K562 (cell line): ENCODE data around the gene BRF1. TPM values are rescaled to one million over a fixed set of nuclear protein-coding genes. Genes with fewer than 3 reads are reported as not detected.

ENCODE experiments used
- ATAC-seq: fragments of 200-7000 bp; cut with Tn5 transposase; 3 replicates; pipeline ENCODE4 v1.9.1; 2020; ENCODE audit warnings: moderate library complexity
- BruUV-seq: library from RNA; stranded (reverse); fragments of 400-500 nt; replicated peaks from 2 replicates; lab custom pipeline; 2021; lab: Mats Ljungman, UMichigan
- CTCF ChIA-PET: fragments of 300-600 bp; formaldehyde crosslinking; extraction: SDS; loops from one replicate; lab custom pipeline; 2021; ENCODE audit warnings: low intra/inter-chr PET ratio; lab: Yijun Ruan, JAX
- POLR2A ChIA-PET: fragments of 300-600, 350-650 bp; sonication (Branson Sonifier 250); formaldehyde crosslinking; extraction: SDS; loops from one replicate; lab custom pipeline; 2021; ENCODE audit warnings: antibody characterized with exemption, inconsistent platforms; lab: Yijun Ruan, JAX
- DNase-seq, 4 experiments: peaks; one replicate each; pipeline versions ENCODE4 v3.0.0 to v3.0.0-alpha.2; 2011 to 2018; ENCODE audit warnings: low spot score in 3 of 4, mixed read lengths in 3 of 4; ENCODE audit errors: extremely low read depth in 1 of 4
- FAIRE-seq: peaks from 2 replicates; lab custom pipeline; 2011; peaks lifted over from hg19 to GRCh38; lab: Jason Lieb, UNC
- H2AFZ ChIP-seq: 2 replicates; pipeline ENCODE4 v1.6.0; 2011; ENCODE audit warnings: low read depth, low read length, control low read depth, inconsistent platforms
- H3K27ac ChIP-seq: fragments of 200-600 bp; 3 replicates; pipeline ENCODE4 v1.8.0; 2011; ENCODE audit warnings: low read depth, mild to moderate bottlenecking, control low read depth, inconsistent platforms, low read length, moderate library complexity, mixed read lengths; ENCODE audit errors: extremely low read depth
- H3K27me3 ChIP-seq, 2 experiments: fragments of 300-600 bp in 1 of 2; 2 replicates in 1 of 2; 3 replicates in 1 of 2; pipeline versions ENCODE4 v1.6.0 to v1.8.0; 2011; ENCODE audit warnings: inconsistent platforms in 2 of 2, low read length in 2 of 2, mild to moderate bottlenecking in 1 of 2, mixed read lengths in 1 of 2, moderate library complexity in 1 of 2; ENCODE audit not compliant: control insufficient read depth in 2 of 2, insufficient read depth in 2 of 2
- H3K36me3 ChIP-seq: fragments of 300-600 bp; 3 replicates; pipeline ENCODE4 v1.8.0; 2011; ENCODE audit warnings: mild to moderate bottlenecking, low read length, inconsistent platforms; ENCODE audit not compliant: control insufficient read depth, insufficient read depth
- H3K4me1 ChIP-seq, 2 experiments: fragments of 200-600 bp in 1 of 2; replicated peaks in 1 of 2; 2 replicates in 1 of 2; 3 replicates in 1 of 2; pipeline versions ENCODE4 v1.5.1 to v1.8.0; 2011; ENCODE audit warnings: inconsistent platforms in 2 of 2, low read length in 2 of 2, mild to moderate bottlenecking in 1 of 2, mixed read lengths in 1 of 2, moderate library complexity in 1 of 2; ENCODE audit not compliant: control insufficient read depth in 2 of 2, insufficient read depth in 2 of 2
- H3K4me2 ChIP-seq: 2 replicates; pipeline ENCODE4 v1.6.1; 2011; ENCODE audit warnings: low read length, control low read depth, inconsistent platforms, mixed read lengths; ENCODE audit not compliant: insufficient read depth
- H3K4me3 ChIP-seq: fragments of 200-600 bp; sonication (generic), shearing (Covaris generic); 2 replicates; pipeline ENCODE4 v1.5.1; 2016; ENCODE audit warnings: control low read depth, inconsistent platforms
- H3K79me2 ChIP-seq: fragments of 200-600 bp; 3 replicates; pipeline ENCODE4 v1.8.0; 2011; ENCODE audit warnings: low read length, inconsistent platforms; ENCODE audit not compliant: control insufficient read depth, insufficient read depth
- H3K9ac ChIP-seq, 2 experiments: 2 replicates each; pipeline versions ENCODE4 v1.6.0 to v1.6.1; 2011; ENCODE audit warnings: low read depth in 2 of 2, low read length in 2 of 2, control low read depth in 1 of 2, inconsistent platforms in 1 of 2, mild to moderate bottlenecking in 1 of 2, mixed read lengths in 1 of 2; ENCODE audit not compliant: insufficient read depth in 1 of 2
- H3K9me1 ChIP-seq: one replicate; pipeline ENCODE4 v1.6.0; 2011; ENCODE audit warnings: inconsistent platforms, mild to moderate bottlenecking, low read length, moderate library complexity; ENCODE audit not compliant: control insufficient read depth, insufficient read depth
- H3K9me3 ChIP-seq: replicated peaks from 2 replicates; pipeline ENCODE4 v1.5.1; 2011; ENCODE audit warnings: low read depth, low read length, inconsistent platforms; ENCODE audit not compliant: control insufficient read depth, insufficient read depth
- H4K20me1 ChIP-seq: replicated peaks from 2 replicates; pipeline ENCODE4 v1.6.1; 2011; ENCODE audit warnings: low read length, inconsistent platforms, mixed read lengths; ENCODE audit not compliant: control insufficient read depth, insufficient read depth
- BCL6 ChIP-seq: fragments of 250-450 bp; sonication (Bioruptor Pico); IDR thresholded peaks from 2 replicates; pipeline ENCODE4 v1.4.0; 2020
- CEBPG ChIP-seq, 3 experiments: fragments of 200-800 bp in 1 of 3; sonication (Bioruptor generic) in 1 of 3; sonication (generic) in 1 of 3; formaldehyde crosslinking in 1 of 3; IDR thresholded peaks in 2 of 3; conservative IDR thresholded peaks in 1 of 3; 2 replicates each; pipeline versions ENCODE4 v1.6.1 to v1.8.0; 2016 to 2022; ENCODE audit warnings: missing compliant biosample characterization in 2 of 3, missing genetic modification characterization in 2 of 3, mild to moderate bottlenecking in 1 of 3, missing genetic modification reagents in 1 of 3
- ETV5 ChIP-seq: sonication (generic); formaldehyde crosslinking; IDR thresholded peaks from 2 replicates; pipeline ENCODE4 v1.4.0; 2020; ENCODE audit warnings: low read depth, mild to moderate bottlenecking, missing genetic modification reagents
- GATA2 ChIP-seq: sonication (generic); formaldehyde crosslinking; IDR thresholded peaks from 2 replicates; pipeline ENCODE4 v1.4.0; 2020; ENCODE audit warnings: mild to moderate bottlenecking, missing genetic modification reagents
- HNRNPLL ChIP-seq: fragments of 200-400 bp; formaldehyde crosslinking; IDR thresholded peaks from 2 replicates; pipeline ENCODE4 v1.6.1; 2017; ENCODE audit warnings: low read length, low read depth, mild to moderate bottlenecking; ENCODE audit not compliant: poor library complexity, severe bottlenecking
- MCM2 ChIP-seq: fragments of 450-650 bp; IDR thresholded peaks from 2 replicates; pipeline ENCODE4 v1.6.1; 2017; ENCODE audit warnings: low read depth, mild to moderate bottlenecking
- MTA2 ChIP-seq: fragments of 450-650 bp; IDR thresholded peaks from 2 replicates; pipeline ENCODE4 v1.6.1; 2016; ENCODE audit warnings: low read depth
- NBN ChIP-seq: fragments of 450-650 bp; IDR thresholded peaks from 2 replicates; pipeline ENCODE4 v1.6.1; 2016; ENCODE audit warnings: low read depth, mild to moderate bottlenecking
- NR2C1 ChIP-seq, 2 experiments: fragments of 450-650 bp; IDR thresholded peaks; 2 replicates each; pipeline ENCODE4 v1.6.1; 2017; ENCODE audit warnings: mild to moderate bottlenecking in 2 of 2, antibody characterized with exemption in 1 of 2, inconsistent platforms in 1 of 2, missing compliant biosample characterization in 1 of 2, missing genetic modification characterization in 1 of 2
- RBFOX2 ChIP-seq: fragments of 200-400 bp; formaldehyde crosslinking; IDR thresholded peaks from 2 replicates; pipeline ENCODE4 v1.6.1; 2017; ENCODE audit warnings: low read depth, mild to moderate bottlenecking, low read length, moderate library complexity
- RFX1 ChIP-seq: fragments of 450-650 bp; IDR thresholded peaks from 2 replicates; pipeline ENCODE4 v1.6.1; 2016; ENCODE audit warnings: mild to moderate bottlenecking, moderate library complexity
- STAG1 ChIP-seq: sonication (generic); formaldehyde crosslinking; IDR thresholded peaks from 2 replicates; pipeline ENCODE4 v1.5.0; 2020; ENCODE audit warnings: missing genetic modification reagents, borderline replicate concordance
- TCFL5 ChIP-seq: fragments of 250-450 bp; sonication (Bioruptor Pico); conservative IDR thresholded peaks from 2 replicates; pipeline ENCODE4 v1.6.1; 2021; ENCODE audit warnings: mild to moderate bottlenecking, moderate library complexity, matching md5 sums
- TSC22D4 ChIP-seq: fragments of 450-650 bp; IDR thresholded peaks from 2 replicates; pipeline ENCODE4 v1.6.1; 2016; ENCODE audit warnings: missing genetic modification characterization, missing biosample characterization, control low read depth
- ZC3H8 ChIP-seq: fragments of 450-650 bp; IDR thresholded peaks from 2 replicates; pipeline ENCODE4 v1.6.1; 2017
- ZNF274 ChIP-seq: IDR thresholded peaks from 2 replicates; pipeline ENCODE4 v1.6.1; 2011; ENCODE audit warnings: low read depth, mild to moderate bottlenecking, low read length, moderate library complexity, borderline replicate concordance
- WGBS: fragments of 100-300 bp; shearing (Covaris generic); methylation state at CpG from one replicate; pipeline ENCODE4 v1.1.6; 2016; ENCODE audit warnings: low coverage, mixed read lengths; ENCODE audit not compliant: insufficient coverage; ENCODE audit errors: missing lambda C conversion rate; 5-methylcytosine and 5-hydroxymethylcytosine counted together
- in situ Hi-C: fragments of 300-500 bp; cut with MboI; formaldehyde crosslinking; loops from 4 replicates; pipeline ENCODE4 v1.15.0; 2018; ENCODE audit warnings: inconsistent platforms, mixed read lengths
- intact Hi-C: fragments of 100-400 bp; cut with micrococcal nuclease; formaldehyde crosslinking; loops from 2 replicates; pipeline ENCODE4 v1.14.2; 2022
- polyA plus RNA-seq, 8 experiments: library from polyadenylated mRNA; depleted of rRNA in 4 of 8; stranded (reverse) in 5 of 8; unstranded in 3 of 8; fragments of >200 nt; fragmentation: Nextera tagmentation in 2 of 8; fragmentation: Illumina TruSeq in 1 of 8; extraction: Ambion mirVana in 2 of 8; extraction: Trizol in 1 of 8; gene quantifications; 2 replicates each; pipeline versions ENCODE4 v1.2.1 to v1.2.3, GENCODE V29; 2011 to 2014; ENCODE audit warnings: inconsistent platforms in 1 of 8, missing spikeins in 1 of 8
- total RNA-seq, 7 experiments: library from RNA; depleted of rRNA in 6 of 7; stranded (reverse); fragments of >200 nt in 6 of 7; fragmentation: Illumina TruSeq in 2 of 7; extraction: Trizol in 2 of 7; gene quantifications; 2 replicates each; pipeline versions ENCODE4 v1.2.1 to v1.2.3, GENCODE V29; 2011 to 2021; ENCODE audit warnings: low replicate concordance in 1 of 7
- TF ChIP-seq, protein P1 (sequence below): fragments of 250-450 bp; sonication (Bioruptor Pico); IDR thresholded peaks from 2 replicates; pipeline ENCODE4 v1.5.0; 2020; ENCODE audit warnings: mild to moderate bottlenecking

Gene BRF1
- total and polyA plus RNA-seq, 9 of the 15 experiments (the other 6 are each of a cell fraction or from before 2014, with no cell fraction given) = 0.14 to 24.6 (median 8.2) TPM

DNA sequence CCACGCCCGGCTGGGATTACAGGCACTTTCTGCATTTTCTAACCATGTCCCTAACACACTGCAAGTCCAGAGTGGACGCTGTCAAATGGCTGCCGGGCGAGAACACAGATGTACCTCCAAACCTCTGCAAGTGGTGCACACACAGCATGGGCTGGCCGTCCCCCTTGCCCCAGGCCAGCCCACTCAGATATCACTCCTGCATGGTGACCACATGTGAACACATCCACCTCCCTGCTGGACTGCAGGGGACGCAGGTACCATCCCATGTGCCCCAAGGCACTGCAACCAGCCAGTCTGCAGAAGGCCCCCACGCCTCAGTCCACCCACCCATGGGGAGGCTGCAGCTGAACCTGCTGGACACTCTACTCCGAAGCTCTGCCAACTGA lies 14.0 kb downstream of the BRF1 start:
- 96% methylated on average over 4 of the region's 9 CpGs for WGBS
- Histone ChIP-seq H3K79me2 (peaks cover 9% of the 10 kb centered on the region), H3K36me3 (no peaks in the 10 kb centered on the region), H3K9ac (peak overlapping the region in 1 of 2 experiments; percentile 26; a peak in 1 of 4 replicates)
- in situ Hi-C loops = loop anchor here (10.0 kb wide), 1 partner anchor 192 kb away; no protein-coding TSS in a partner anchor
- TF ChIP-seq TSC22D4 (tag) = no peak
- TF ChIP-seq TCFL5 (CRISPR knock-in tag) = no peak
- TF ChIP-seq ZC3H8 = no peak
- TF ChIP-seq GATA2 = no peak
- TF ChIP-seq MCM2 = no peak
- TF ChIP-seq ETV5 (CRISPR knock-in tag) = no peak
- TF ChIP-seq, all 486 proteins: peak for 0
- Histone ChIP-seq H2AFZ (no peak overlapping the region), H3K9me3 (no peaks in the 10 kb centered on the region), H3K4me1 (peaks cover 0 to 10% of the 10 kb centered on the region in 2 experiments; a peak in 3 of 5 replicates), H3K4me2 (no peak overlapping the region), H3K27me3 (no peaks in the 10 kb centered on the region), H4K20me1 (peaks cover 2% of the 10 kb centered on the region; the same call in 1 of the 2 replicates), H3K9me1 (no peaks in the 10 kb centered on the region), H3K4me3 (no peak overlapping the region), H3K27ac (no peak overlapping the region)
- no peak for ATAC-seq
- ChIA-PET CTCF (no interaction called here), POLR2A (no interaction called here)
- no peak for FAIRE-seq
- DNase-seq = peak in 1 of 4 experiments; percentile 6
- intact Hi-C loops = no loop called here
- no TSS peak for BruUV-seq

DNA sequence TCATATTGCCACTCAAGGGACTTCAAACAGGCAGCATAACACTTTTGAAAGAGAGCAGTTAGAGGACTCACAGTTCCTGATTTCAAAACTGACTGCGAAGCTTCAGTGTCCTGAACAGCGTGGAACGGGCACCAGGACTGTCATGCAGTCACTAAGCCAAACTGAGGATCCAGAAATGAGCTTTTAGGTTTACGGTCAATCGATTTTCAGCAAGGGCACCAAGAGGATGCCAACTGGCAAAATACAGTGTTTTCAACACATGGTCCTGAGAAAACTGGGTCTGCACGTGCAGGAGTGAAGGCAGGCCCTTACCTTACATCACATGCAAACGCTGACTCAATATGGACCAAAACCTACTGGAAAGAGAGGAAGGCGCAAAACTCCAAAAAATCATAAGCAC lies 15.6 kb downstream of the BRF1 start:
- ChIA-PET POLR2A (no interaction called here), CTCF (no interaction called here)
- Histone ChIP-seq H3K9me1 (no peaks in the 10 kb centered on the region), H4K20me1 (peaks cover 4% of the 10 kb centered on the region; the same call in 1 of the 2 replicates), H3K4me2 (no peak overlapping the region), H3K4me1 (peaks cover 0 to 9% of the 10 kb centered on the region in 2 experiments; a peak in 2 of 5 replicates), H3K4me3 (no peak overlapping the region), H3K27ac (no peak overlapping the region), H3K36me3 (0 out of 3 replicates have a peak, but pooled peaks cover 1% of the 10 kb centered on the region), H3K27me3 (no peaks in the 10 kb centered on the region), H3K79me2 (peaks cover 6% of the 10 kb centered on the region; the same call in 2 of the 3 replicates), H3K9ac (no peak overlapping the region), H2AFZ (no peak overlapping the region), H3K9me3 (no peaks in the 10 kb centered on the region)
- WGBS = 82% methylated on average over 8 of the region's 8 CpGs
- DNase-seq (no peak), FAIRE-seq (no peak), ATAC-seq (no peak)
- in situ Hi-C loops = loop anchor here (10.0 kb wide), 1 partner anchor 190 kb away; no protein-coding TSS in a partner anchor
- intact Hi-C loops = no loop called here
- BruUV-seq = TSS peak; percentile 35
- TF ChIP-seq STAG1 (CRISPR knock-in tag) = no peak
- no peak for TF ChIP-seq CEBPG (CRISPR knock-in tag; IDR thresholded peaks at IDR 0.05)
- no peak for TF ChIP-seq CEBPG (tag; conservative IDR thresholded peaks at IDR 0.05 in 1 of 2, IDR thresholded peaks at IDR 0.05 in 1 of 2)
- TF ChIP-seq HNRNPLL = no peak
- TF ChIP-seq ZNF274 = no peak
- no peak for TF ChIP-seq MTA2
- TF ChIP-seq RFX1 = no peak
- no peak for TF ChIP-seq RBFOX2
- TF ChIP-seq, protein P1, sequence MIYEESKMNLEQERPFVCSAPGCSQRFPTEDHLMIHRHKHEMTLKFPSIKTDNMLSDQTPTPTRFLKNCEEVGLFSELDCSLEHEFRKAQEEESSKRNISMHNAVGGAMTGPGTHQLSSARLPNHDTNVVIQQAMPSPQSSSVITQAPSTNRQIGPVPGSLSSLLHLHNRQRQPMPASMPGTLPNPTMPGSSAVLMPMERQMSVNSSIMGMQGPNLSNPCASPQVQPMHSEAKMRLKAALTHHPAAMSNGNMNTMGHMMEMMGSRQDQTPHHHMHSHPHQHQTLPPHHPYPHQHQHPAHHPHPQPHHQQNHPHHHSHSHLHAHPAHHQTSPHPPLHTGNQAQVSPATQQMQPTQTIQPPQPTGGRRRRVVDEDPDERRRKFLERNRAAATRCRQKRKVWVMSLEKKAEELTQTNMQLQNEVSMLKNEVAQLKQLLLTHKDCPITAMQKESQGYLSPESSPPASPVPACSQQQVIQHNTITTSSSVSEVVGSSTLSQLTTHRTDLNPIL (CRISPR knock-in tag) = no peak
- no peak for TF ChIP-seq BCL6 (CRISPR knock-in tag)
- no peak for TF ChIP-seq NR2C1 (IDR thresholded peaks at IDR 0.05)
- no peak for TF ChIP-seq NR2C1 (tag; IDR thresholded peaks at IDR 0.05)
- TF ChIP-seq NBN = no peak
